ENCODE data around the gene IL17C.

The IL17C gene

GRCh38 chr16:88686439-88687253 lies 48.3 kb downstream of the IL17C start, which contains the start of gene SNAI3:
TSS of gene SNAI3 (minus strand) at chr16:88686507. CDS start at chr16:88686406, 101 bp downstream.
- TF ChIP-seq CTCF (conservative IDR thresholded peaks at IDR 0.05; ENCODE audit: low read depth, low read length): no peak

GRCh38 chr16:88687254-88687576 lies 48.8 kb downstream of the IL17C start:
- no peak overlapping the region for H3K4me3 ChIP-seq (ENCODE audit: low read length)
- TF ChIP-seq CTCF (conservative IDR thresholded peaks at IDR 0.05; ENCODE audit: low read depth, low read length): no peak
- no peak for DNase-seq (ENCODE audit: low read depth)

More at GRCh38 chr16:88686439-88687253, 48.3 kb downstream of the IL17C start, which contains the start of gene SNAI3:
- peak; percentile 11 for DNase-seq (ENCODE audit: low read depth)
- peak within 1 kb of the TSS; percentile 50 for H3K4me3 ChIP-seq (ENCODE audit: low read length)

- DNase-seq (ENCODE audit: low read depth): no peak
- H3K4me3 ChIP-seq (ENCODE audit: low read length): no peak overlapping the region
- TF ChIP-seq CTCF (conservative IDR thresholded peaks at IDR 0.05; ENCODE audit: low read depth, low read length): no peak
Measured at GRCh38 chr16:88687676-88688012, 49.3 kb downstream of the IL17C start.

GRCh38 chr16:88688013-88688778 lies 49.8 kb downstream of the IL17C start:
- H3K4me3 ChIP-seq (ENCODE audit: low read length): no peak overlapping the region
- DNase-seq (ENCODE audit: low read depth): peak; percentile 22
- TF ChIP-seq CTCF (conservative IDR thresholded peaks at IDR 0.05; ENCODE audit: low read depth, low read length): no peak

All from retinal pigment epithelial cell (primary cell).